GM12892 (cell line): ENCODE data around the gene SCUBE1.

ENCODE experiments used
- POLR2A ChIP-seq: IDR thresholded peaks from 2 replicates; pipeline ENCODE4 v1.6.1; 2011; ENCODE audit warnings: low read depth, low read length, control low read depth
- POLR2AphosphoS5 ChIP-seq: IDR thresholded peaks from 2 replicates; pipeline ENCODE4 v1.6.1; 2011; ENCODE audit warnings: low read depth, low read length, control low read depth
- TAF1 ChIP-seq: IDR thresholded peaks from 2 replicates; pipeline ENCODE4 v1.6.1; 2011; ENCODE audit warnings: low read depth, mild to moderate bottlenecking, control low read depth, low read length, borderline replicate concordance

DNA sequence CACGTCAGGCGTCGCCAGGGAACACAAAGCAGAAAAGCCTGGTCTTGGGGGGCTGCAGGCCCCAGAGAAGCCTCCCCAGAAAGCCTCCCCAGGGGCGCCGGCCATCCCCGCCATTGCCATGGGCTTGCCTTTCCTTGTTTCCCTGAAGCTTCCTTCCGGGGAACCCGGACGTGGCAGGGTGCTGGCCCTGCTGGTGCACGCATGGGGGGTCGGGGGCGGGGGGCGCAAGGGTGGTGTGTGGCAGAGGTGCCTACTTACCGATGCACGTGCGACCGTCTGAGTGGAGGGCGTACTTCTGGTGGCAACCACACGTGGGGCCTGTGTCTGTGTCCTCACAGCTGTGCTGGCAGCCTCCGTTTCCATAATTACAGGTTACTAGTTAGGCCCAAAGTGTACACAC lies 85.2 kb downstream of the SCUBE1 start:
- TF ChIP-seq POLR2AphosphoS5 (no peak), POLR2A (no peak), TAF1 (no peak)
